Fibroblast of mammary gland (primary cell): ENCODE measurements around the gene AGRN.
A peak's percentile ranks its signal among the peaks of the same experiment; 100 is the strongest.

Source experiments
- DNase-seq: peaks from one replicate; pipeline ENCODE4 v3.0.0-alpha.2; 2010; ENCODE audit warnings: low read depth
- H3K4me3 ChIP-seq: 2 replicates; pipeline ENCODE4 v1.5.1; 2011; ENCODE audit warnings: low read depth, mild to moderate bottlenecking, low read length, moderate library complexity; ENCODE audit not compliant: control insufficient read depth
- TF ChIP-seq, protein P1 (sequence below): conservative IDR thresholded peaks from 2 replicates; pipeline ENCODE4 v1.5.1; 2011; ENCODE audit warnings: low read depth, low read length, inconsistent platforms; ENCODE audit not compliant: control insufficient read depth, insufficient read depth

AGRN gene

DNA sequence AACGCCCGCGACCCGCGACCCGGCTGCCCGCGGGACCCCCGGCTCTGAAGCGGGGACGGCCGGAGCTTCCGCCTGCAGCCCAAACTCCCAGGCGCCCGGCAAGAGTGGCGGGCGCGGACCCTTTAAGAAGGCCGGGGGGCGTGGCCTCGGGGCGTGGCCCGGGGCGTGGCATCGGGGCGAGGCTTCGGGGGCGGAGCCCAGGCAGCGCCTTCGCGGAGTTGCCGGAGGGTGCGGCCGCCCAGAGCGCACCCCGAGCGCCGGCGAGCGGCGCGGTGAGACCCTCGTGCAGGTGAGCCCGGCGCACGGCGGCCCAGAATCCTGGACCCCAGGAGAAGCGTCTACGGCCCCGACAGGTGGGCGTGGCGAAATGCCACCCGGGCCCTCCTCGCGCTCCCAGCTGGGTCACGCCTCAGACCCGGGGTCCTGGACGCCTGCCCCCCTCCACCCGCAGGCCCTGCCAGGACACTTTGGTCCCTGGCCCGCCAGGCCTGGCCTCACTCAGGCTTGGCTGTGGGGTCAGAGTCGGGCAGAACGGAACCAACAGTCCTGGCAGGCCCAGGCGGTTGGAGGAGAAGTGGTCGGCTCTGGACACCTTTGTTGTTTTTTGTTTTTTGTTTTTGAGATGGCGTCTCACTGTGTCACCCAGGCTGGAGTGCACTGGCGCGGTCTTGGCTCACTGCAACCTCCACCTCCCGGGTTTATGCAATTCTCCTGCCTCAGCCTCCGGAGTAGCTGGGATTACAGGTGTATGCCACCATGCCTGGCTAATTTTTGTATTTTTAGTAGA is 39.8 kb downstream of the AGRN start:
- TF ChIP-seq, protein P1, sequence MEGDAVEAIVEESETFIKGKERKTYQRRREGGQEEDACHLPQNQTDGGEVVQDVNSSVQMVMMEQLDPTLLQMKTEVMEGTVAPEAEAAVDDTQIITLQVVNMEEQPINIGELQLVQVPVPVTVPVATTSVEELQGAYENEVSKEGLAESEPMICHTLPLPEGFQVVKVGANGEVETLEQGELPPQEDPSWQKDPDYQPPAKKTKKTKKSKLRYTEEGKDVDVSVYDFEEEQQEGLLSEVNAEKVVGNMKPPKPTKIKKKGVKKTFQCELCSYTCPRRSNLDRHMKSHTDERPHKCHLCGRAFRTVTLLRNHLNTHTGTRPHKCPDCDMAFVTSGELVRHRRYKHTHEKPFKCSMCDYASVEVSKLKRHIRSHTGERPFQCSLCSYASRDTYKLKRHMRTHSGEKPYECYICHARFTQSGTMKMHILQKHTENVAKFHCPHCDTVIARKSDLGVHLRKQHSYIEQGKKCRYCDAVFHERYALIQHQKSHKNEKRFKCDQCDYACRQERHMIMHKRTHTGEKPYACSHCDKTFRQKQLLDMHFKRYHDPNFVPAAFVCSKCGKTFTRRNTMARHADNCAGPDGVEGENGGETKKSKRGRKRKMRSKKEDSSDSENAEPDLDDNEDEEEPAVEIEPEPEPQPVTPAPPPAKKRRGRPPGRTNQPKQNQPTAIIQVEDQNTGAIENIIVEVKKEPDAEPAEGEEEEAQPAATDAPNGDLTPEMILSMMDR: no peak
- H3K4me3 ChIP-seq: peak overlapping the region; percentile 16
- peak; percentile 53 for DNase-seq

DNA sequence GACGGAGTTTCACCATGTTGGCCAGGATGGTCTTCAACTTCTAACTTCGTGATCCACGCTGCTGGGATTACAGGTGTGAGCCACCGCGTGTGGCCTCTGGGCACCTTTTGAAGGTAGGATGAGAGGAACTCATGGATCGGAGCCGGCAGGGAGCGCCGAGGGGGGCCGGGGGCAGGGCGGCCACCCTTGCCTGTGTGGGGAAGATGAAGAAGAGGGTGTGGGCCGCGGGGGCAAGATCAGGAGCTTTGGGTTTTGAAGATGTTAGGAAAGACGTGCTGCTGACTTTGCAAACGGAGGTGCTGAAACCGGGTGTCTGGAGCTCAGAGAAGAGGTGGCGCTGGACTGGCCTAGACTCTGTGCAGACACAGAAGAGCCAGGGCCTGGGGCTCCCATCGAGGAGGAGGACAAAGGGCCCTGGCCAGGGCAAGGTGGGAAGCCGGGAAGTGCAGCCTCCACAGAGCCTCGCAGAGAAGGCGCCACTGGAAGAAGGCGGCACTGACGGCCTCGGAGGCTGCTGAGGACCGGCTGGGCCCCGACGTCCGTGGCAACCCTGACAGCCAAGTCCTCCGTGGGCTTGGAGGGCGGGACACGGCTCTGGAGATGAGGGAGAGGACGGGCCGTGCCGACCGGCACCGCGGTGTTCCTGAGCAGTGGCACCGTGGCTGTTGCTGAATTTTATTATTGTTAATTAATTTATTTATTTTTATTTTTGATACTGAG is 40.5 kb downstream of the AGRN start:
- H3K4me3 ChIP-seq: no peak overlapping the region

DNA sequence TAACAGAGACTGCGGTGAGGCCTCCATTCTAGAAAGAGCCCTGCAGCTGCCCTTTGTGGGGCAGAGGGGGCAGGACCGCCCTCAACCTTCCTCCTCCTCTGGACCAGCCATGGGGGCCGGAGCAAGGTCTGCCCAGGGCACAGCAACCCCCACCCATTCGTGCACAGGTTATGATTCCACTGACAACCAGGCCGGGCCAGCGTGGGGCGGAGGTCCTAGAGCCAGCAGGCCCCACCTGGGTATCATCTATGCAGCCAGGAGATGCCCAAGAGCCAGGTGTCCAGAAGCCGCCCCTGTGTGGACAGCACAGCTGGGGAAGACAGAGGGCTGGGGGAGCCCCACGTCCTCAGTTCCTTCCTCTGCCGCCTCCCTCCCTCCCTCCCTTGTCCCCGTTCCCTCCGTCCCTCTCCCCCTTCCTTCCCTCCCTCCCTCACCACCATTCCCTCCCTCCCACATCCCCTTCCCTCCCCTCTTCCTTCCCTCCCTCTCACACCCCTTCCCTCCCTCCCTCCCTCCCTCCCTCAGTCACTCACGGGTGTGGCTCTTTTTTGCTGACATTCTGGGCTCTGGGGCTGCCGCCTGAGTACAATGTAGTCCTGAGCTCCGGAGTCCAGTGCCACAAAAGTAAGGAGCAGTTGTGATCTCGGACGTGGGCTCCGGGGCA is 41.9 kb downstream of the AGRN start:
- H3K4me3 ChIP-seq: no peak overlapping the region
- DNase-seq: peak; percentile 11
- TF ChIP-seq, protein P1: no peak

More for the DNA sequence above, 40.5 kb downstream of the AGRN start:
- no peak for DNase-seq
- TF ChIP-seq, protein P1: no peak

DNA sequence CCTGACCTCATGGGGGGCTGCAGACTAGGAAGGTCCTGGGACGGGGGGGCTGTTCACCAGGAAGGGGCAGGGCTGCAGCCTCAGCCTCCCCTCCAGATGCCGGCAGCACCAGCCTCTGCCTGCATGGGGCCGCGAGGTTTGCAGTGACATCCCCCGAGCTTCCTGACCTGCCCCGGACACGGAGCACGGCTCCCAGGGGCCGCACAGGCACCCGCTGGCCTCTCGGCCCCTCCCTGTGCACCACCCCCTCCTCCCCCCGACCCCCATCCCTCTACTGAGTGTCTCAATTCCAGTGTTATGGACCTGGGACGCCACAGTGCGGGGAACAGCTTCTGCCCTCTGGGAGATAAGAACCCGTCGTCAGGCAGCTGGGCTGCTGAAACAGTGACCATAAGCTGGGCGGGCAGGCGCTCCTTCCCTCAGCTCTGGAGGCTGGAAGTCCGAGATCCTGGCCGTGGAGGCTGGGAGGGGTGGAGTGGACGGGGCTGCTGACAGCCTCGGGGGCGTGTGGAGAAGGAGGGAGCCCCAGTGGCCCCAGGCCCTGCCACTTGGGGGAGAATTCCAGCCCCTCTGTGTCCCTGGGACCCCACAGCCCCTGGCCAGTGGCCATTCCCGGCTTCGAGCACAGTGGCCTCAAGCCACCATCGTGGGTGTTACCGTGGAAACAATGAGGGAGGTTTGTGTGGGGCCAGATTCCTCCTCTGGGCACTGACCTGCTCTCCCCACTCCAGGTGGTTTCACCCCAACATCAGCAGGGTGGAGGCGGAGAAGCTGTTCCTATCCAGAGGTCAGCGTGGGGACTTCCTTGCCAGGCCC is 42.6 kb downstream of the AGRN start:
- TF ChIP-seq, protein P1: no peak
- peak; percentile 13 for DNase-seq
- no peak overlapping the region for H3K4me3 ChIP-seq

DNA sequence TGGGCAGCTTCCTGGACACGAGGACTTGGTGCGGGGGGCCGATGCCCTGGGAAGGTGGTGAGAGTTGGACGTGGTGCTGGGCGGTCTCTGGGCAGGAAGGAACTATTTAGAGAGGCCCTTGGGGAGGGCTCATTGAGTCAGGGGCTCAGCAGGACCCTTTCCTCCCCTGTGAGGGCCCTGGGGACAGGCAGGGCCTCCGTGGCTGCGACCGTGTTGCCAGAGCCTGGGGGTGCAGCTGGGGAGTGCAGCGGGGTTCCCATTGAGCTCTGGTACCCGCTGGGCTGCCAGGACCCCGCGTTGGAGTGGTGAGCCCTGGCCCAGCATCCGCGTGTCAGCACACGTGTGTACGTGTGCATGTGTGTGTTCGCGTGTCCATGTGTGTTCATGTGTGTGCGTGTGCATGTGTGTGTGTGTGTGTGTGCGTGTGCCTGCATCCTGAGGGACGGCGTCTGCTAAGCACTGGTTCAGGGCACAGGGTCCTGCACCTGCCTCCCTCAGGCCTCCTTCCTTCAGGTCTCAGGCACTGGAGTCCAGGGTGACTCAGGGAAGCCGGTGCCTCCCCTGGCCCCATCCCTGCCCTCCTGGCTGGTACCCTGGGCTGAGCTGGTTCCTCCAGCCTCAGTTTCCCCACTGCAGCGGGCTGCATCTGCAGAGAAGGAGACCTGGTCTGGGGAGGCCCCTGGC is 43.5 kb downstream of the AGRN start:
- DNase-seq: no peak
- no peak overlapping the region for H3K4me3 ChIP-seq
- TF ChIP-seq, protein P1: no peak
